NT2/D1 (cell line): ENCODE measurements around the gene RIOK1.

Experiments used
- YY1 ChIP-seq: IDR thresholded peaks from 2 replicates; pipeline ENCODE4 v1.6.1; 2011; ENCODE audit not compliant: insufficient read length, insufficient read depth
- ZNF274 ChIP-seq: IDR thresholded peaks from 2 replicates; pipeline ENCODE4 v1.6.1; 2011; ENCODE audit warnings: mild to moderate bottlenecking, low read depth, low read length

GRCh38 chr6:7425808-7426190 lies 36.2 kb downstream of the RIOK1 start:
- TF ChIP-seq ZNF274: no peak
- no peak for TF ChIP-seq YY1
